CD4-positive, alpha-beta T cell treated with Interleukin-6 at 100 ng/mL for 8 hours (primary cell): ENCODE results near the gene MAFB.
"Not testable (repeated sequence)": the region's sequence is repeated elsewhere in the genome, so short reads cannot be mapped to it uniquely, and the experiment has no call there.

Experiments used
- DNase-seq: peaks from one replicate; pipeline ENCODE4 v3.0.0-alpha.2; 2020; ENCODE audit warnings: mixed read lengths, low spot score

Gene MAFB

GRCh38 chr20:40689100-40689942, at the start of gene MAFB:
Gene MAFB, minus strand, starts transcription at chr20:40689236. Its CDS starts 386 bp downstream, at chr20:40688850.
- DNase-seq = no peak

GRCh38 chr20:40736468-40736867, 47.4 kb upstream of the MAFB start:
- DNase-seq = not testable (repeated sequence)

GRCh38 chr20:40728996-40729395, 40.0 kb upstream of the MAFB start:
- no peak for DNase-seq

- no peak for DNase-seq
Measured at GRCh38 chr20:40728470-40728869, 39.4 kb upstream of the MAFB start.

- DNase-seq = no peak
Measured at GRCh38 chr20:40727960-40728359, 38.9 kb upstream of the MAFB start.

- no peak for DNase-seq
Measured at GRCh38 chr20:40726776-40727175, 37.7 kb upstream of the MAFB start.

- no peak for DNase-seq
Measured at GRCh38 chr20:40724566-40724965, 35.5 kb upstream of the MAFB start.

GRCh38 chr20:40720826-40721225, 31.8 kb upstream of the MAFB start:
- DNase-seq = no peak

- no peak for DNase-seq
Measured at GRCh38 chr20:40720099-40720498, 31.1 kb upstream of the MAFB start.

GRCh38 chr20:40718982-40719729, 30.1 kb upstream of the MAFB start:
- no peak for DNase-seq

GRCh38 chr20:40718214-40718977, 29.4 kb upstream of the MAFB start:
- DNase-seq = no peak

GRCh38 chr20:40717343-40717865, 28.4 kb upstream of the MAFB start:
- no peak for DNase-seq

- DNase-seq = no peak
Measured at GRCh38 chr20:40715491-40715890, 26.5 kb upstream of the MAFB start.

- no peak for DNase-seq
Measured at GRCh38 chr20:40714916-40715315, 25.9 kb upstream of the MAFB start.

GRCh38 chr20:40714109-40714508, 25.1 kb upstream of the MAFB start:
- DNase-seq = no peak

GRCh38 chr20:40713508-40713907, 24.5 kb upstream of the MAFB start:
- DNase-seq = no peak

GRCh38 chr20:40711079-40711478, 22.0 kb upstream of the MAFB start:
- no peak for DNase-seq

GRCh38 chr20:40710603-40711002, 21.6 kb upstream of the MAFB start:
- no peak for DNase-seq

- no peak for DNase-seq
Measured at GRCh38 chr20:40706977-40707582, 18.0 kb upstream of the MAFB start.

- DNase-seq = no peak
Measured at GRCh38 chr20:40705413-40705812, 16.4 kb upstream of the MAFB start.

GRCh38 chr20:40704828-40705227, 15.8 kb upstream of the MAFB start:
- no peak for DNase-seq

GRCh38 chr20:40703975-40704530, 15.0 kb upstream of the MAFB start:
- no peak for DNase-seq
